ENCODE measurements around the gene CASZ1.

GRCh38 chr1:10626791-10627410, 169.5 kb downstream of the CASZ1 start:
- TF ChIP-seq, protein P1, sequence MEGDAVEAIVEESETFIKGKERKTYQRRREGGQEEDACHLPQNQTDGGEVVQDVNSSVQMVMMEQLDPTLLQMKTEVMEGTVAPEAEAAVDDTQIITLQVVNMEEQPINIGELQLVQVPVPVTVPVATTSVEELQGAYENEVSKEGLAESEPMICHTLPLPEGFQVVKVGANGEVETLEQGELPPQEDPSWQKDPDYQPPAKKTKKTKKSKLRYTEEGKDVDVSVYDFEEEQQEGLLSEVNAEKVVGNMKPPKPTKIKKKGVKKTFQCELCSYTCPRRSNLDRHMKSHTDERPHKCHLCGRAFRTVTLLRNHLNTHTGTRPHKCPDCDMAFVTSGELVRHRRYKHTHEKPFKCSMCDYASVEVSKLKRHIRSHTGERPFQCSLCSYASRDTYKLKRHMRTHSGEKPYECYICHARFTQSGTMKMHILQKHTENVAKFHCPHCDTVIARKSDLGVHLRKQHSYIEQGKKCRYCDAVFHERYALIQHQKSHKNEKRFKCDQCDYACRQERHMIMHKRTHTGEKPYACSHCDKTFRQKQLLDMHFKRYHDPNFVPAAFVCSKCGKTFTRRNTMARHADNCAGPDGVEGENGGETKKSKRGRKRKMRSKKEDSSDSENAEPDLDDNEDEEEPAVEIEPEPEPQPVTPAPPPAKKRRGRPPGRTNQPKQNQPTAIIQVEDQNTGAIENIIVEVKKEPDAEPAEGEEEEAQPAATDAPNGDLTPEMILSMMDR (IDR thresholded peaks at IDR 0.05) = no peak
- no peak for TF ChIP-seq POLR2A (IDR thresholded peaks at IDR 0.05)

All from testis (tissue), 2 donors.